ENCODE results near the gene SNRPB. TPM values are rescaled to one million over a fixed set of nuclear protein-coding genes. Genes with fewer than 3 reads are reported as not detected.

The SNRPB gene
- polyA plus RNA-seq, 1 donor from 2014 or later, result 334 TPM

- H3K9me3 Mint-ChIP-seq, result no peaks in the 10 kb centered on the region
- no peaks in the 10 kb centered on the region for H3K27me3 Mint-ChIP-seq
- peaks cover 0 to 8% (median 0%) of the 10 kb centered on the region in 3 donors for H3K4me1 Mint-ChIP-seq
- peak overlapping the region in 1 of 4 donors; percentile 13 for H3K4me3 Mint-ChIP-seq
- peaks cover 15% of the 10 kb centered on the region for H3K36me3 Mint-ChIP-seq
- H3K27ac Mint-ChIP-seq, result peak overlapping the region in 1 of 3 donors; percentile 23
Observed at GRCh38 chr20:2460752-2461424, 9.7 kb downstream of the SNRPB start.

GRCh38 chr20:2459981-2460751 is 10.4 kb downstream of the SNRPB start:
- Mint-ChIP-seq H3K4me3 (peak overlapping the region in 1 of 4 donors; percentile 13), H3K4me1 (peaks cover 0 to 4% (median 0%) of the 10 kb centered on the region in 3 donors), H3K9me3 (no peaks in the 10 kb centered on the region), H3K27ac (peak overlapping the region in 1 of 3 donors; percentile 35), H3K36me3 (peaks cover 8% of the 10 kb centered on the region), H3K27me3 (no peaks in the 10 kb centered on the region)

GRCh38 chr20:2458919-2459499 is 11.6 kb downstream of the SNRPB start:
- Mint-ChIP-seq H3K36me3 (peaks cover 7% of the 10 kb centered on the region), H3K27ac (no peak overlapping the region), H3K4me3 (no peak overlapping the region)

GRCh38 chr20:2455771-2456497 is 14.7 kb downstream of the SNRPB start:
- Mint-ChIP-seq H3K27me3 (no peaks in the 10 kb centered on the region), H3K27ac (no peak overlapping the region), H3K36me3 (peaks cover 8% of the 10 kb centered on the region), H3K4me1 (peaks cover 0 to 4% (median 0%) of the 10 kb centered on the region in 3 donors), H3K4me3 (no peak overlapping the region), H3K9me3 (no peaks in the 10 kb centered on the region)

More at GRCh38 chr20:2458919-2459499, 11.6 kb downstream of the SNRPB start:
- H3K4me1 Mint-ChIP-seq, result peaks cover 0 to 4% (median 0%) of the 10 kb centered on the region in 3 donors
- H3K9me3 Mint-ChIP-seq, result no peaks in the 10 kb centered on the region
- no peaks in the 10 kb centered on the region for H3K27me3 Mint-ChIP-seq

GRCh38 chr20:2453792-2454191 is 16.8 kb downstream of the SNRPB start:
- H3K4me1 Mint-ChIP-seq, result peaks cover 0 to 4% (median 0%) of the 10 kb centered on the region in 3 donors
- no peak overlapping the region for H3K27ac Mint-ChIP-seq
- H3K9me3 Mint-ChIP-seq, result no peaks in the 10 kb centered on the region
- H3K27me3 Mint-ChIP-seq, result no peaks in the 10 kb centered on the region
- peaks cover 6% of the 10 kb centered on the region for H3K36me3 Mint-ChIP-seq
- H3K4me3 Mint-ChIP-seq, result no peak overlapping the region

- H3K27ac Mint-ChIP-seq, result no peak overlapping the region
- H3K4me3 Mint-ChIP-seq, result no peak overlapping the region
- H3K9me3 Mint-ChIP-seq, result no peaks in the 10 kb centered on the region
- H3K36me3 Mint-ChIP-seq, result peaks cover 3% of the 10 kb centered on the region
- H3K4me1 Mint-ChIP-seq, result peaks cover 0 to 4% (median 0%) of the 10 kb centered on the region in 3 donors
- H3K27me3 Mint-ChIP-seq, result no peaks in the 10 kb centered on the region
Observed at GRCh38 chr20:2451939-2452732, 18.5 kb downstream of the SNRPB start.

- H3K4me1 Mint-ChIP-seq, result no peaks in the 10 kb centered on the region
- no peaks in the 10 kb centered on the region for H3K27me3 Mint-ChIP-seq
- H3K27ac Mint-ChIP-seq, result no peak overlapping the region
- no peaks in the 10 kb centered on the region for H3K9me3 Mint-ChIP-seq
- no peak overlapping the region for H3K4me3 Mint-ChIP-seq
- H3K36me3 Mint-ChIP-seq, result peaks cover 3% of the 10 kb centered on the region
Observed at GRCh38 chr20:2451422-2451821, 19.2 kb downstream of the SNRPB start.

GRCh38 chr20:2449386-2449785 is 21.2 kb downstream of the SNRPB start:
- H3K4me3 Mint-ChIP-seq, result no peak overlapping the region
- no peaks in the 10 kb centered on the region for H3K27me3 Mint-ChIP-seq
- H3K4me1 Mint-ChIP-seq, result no peaks in the 10 kb centered on the region
- peaks cover 0 to 2% (median 0%) of the 10 kb centered on the region in 3 donors for H3K9me3 Mint-ChIP-seq
- H3K27ac Mint-ChIP-seq, result no peak overlapping the region
- peaks cover 3% of the 10 kb centered on the region for H3K36me3 Mint-ChIP-seq

- Mint-ChIP-seq H3K36me3 (peaks cover 3% of the 10 kb centered on the region), H3K4me1 (no peaks in the 10 kb centered on the region), H3K4me3 (no peak overlapping the region), H3K27ac (peak overlapping the region in 1 of 3 donors; percentile 28), H3K9me3 (peaks cover 0 to 2% (median 0%) of the 10 kb centered on the region in 3 donors), H3K27me3 (no peaks in the 10 kb centered on the region)
Observed at GRCh38 chr20:2446845-2447244, 23.7 kb downstream of the SNRPB start.

GRCh38 chr20:2431185-2431584 is 39.4 kb downstream of the SNRPB start:
- H3K27me3 Mint-ChIP-seq, result peaks cover 6% of the 10 kb centered on the region
- H3K36me3 Mint-ChIP-seq, result peaks cover 2% of the 10 kb centered on the region
- H3K27ac Mint-ChIP-seq, result no peak overlapping the region
- H3K4me1 Mint-ChIP-seq, result peaks cover 0 to 1% (median 0%) of the 10 kb centered on the region in 3 donors
- H3K9me3 Mint-ChIP-seq, result no peaks in the 10 kb centered on the region
- H3K4me3 Mint-ChIP-seq, result no peak overlapping the region

- H3K27me3 Mint-ChIP-seq, result peaks cover 4% of the 10 kb centered on the region
Observed at GRCh38 chr20:2430538-2430937, 40.1 kb downstream of the SNRPB start.

GRCh38 chr20:2429051-2429450 is 41.5 kb downstream of the SNRPB start:
- Mint-ChIP-seq H3K27me3 (peaks cover 4% of the 10 kb centered on the region), H3K4me3 (no peak overlapping the region), H3K4me1 (peaks cover 0 to 1% (median 0%) of the 10 kb centered on the region in 3 donors), H3K27ac (no peak overlapping the region), H3K9me3 (peaks cover 0 to 2% (median 0%) of the 10 kb centered on the region in 3 donors), H3K36me3 (peaks cover 2% of the 10 kb centered on the region)

More at GRCh38 chr20:2430538-2430937, 40.1 kb downstream of the SNRPB start:
- H3K4me1 Mint-ChIP-seq, result peaks cover 0 to 1% (median 0%) of the 10 kb centered on the region in 3 donors
- H3K9me3 Mint-ChIP-seq, result no peaks in the 10 kb centered on the region
- no peak overlapping the region for H3K27ac Mint-ChIP-seq
- H3K4me3 Mint-ChIP-seq, result no peak overlapping the region
- peaks cover 2% of the 10 kb centered on the region for H3K36me3 Mint-ChIP-seq

GRCh38 chr20:2421247-2421646 is 49.3 kb downstream of the SNRPB start:
- peaks cover 7% of the 10 kb centered on the region for H3K36me3 Mint-ChIP-seq
- no peak overlapping the region for H3K4me3 Mint-ChIP-seq
- no peaks in the 10 kb centered on the region for H3K4me1 Mint-ChIP-seq
- peaks cover 6% of the 10 kb centered on the region for H3K27me3 Mint-ChIP-seq
- no peak overlapping the region for H3K27ac Mint-ChIP-seq
- peaks cover 0 to 7% (median 4%) of the 10 kb centered on the region in 3 donors for H3K9me3 Mint-ChIP-seq

GRCh38 chr20:2420510-2420909 is 50.1 kb downstream of the SNRPB start:
- Mint-ChIP-seq H3K36me3 (peaks cover 7% of the 10 kb centered on the region), H3K27ac (no peak overlapping the region)

More at GRCh38 chr20:2420510-2420909, 50.1 kb downstream of the SNRPB start:
- Mint-ChIP-seq H3K27me3 (peaks cover 9% of the 10 kb centered on the region), H3K4me3 (no peak overlapping the region), H3K9me3 (peaks cover 0 to 7% (median 4%) of the 10 kb centered on the region in 3 donors), H3K4me1 (peaks cover 0 to under 1% (median 0%) of the 10 kb centered on the region in 3 donors)
